ENCODE results near the gene SND1. TPM values are rescaled to one million over a fixed set of nuclear protein-coding genes. Genes with fewer than 3 reads are reported as not detected.

SND1 gene
- total RNA-seq, 4 donors from 2014 or later = 62.0 to 89.4 (median 82.1) TPM

DNA sequence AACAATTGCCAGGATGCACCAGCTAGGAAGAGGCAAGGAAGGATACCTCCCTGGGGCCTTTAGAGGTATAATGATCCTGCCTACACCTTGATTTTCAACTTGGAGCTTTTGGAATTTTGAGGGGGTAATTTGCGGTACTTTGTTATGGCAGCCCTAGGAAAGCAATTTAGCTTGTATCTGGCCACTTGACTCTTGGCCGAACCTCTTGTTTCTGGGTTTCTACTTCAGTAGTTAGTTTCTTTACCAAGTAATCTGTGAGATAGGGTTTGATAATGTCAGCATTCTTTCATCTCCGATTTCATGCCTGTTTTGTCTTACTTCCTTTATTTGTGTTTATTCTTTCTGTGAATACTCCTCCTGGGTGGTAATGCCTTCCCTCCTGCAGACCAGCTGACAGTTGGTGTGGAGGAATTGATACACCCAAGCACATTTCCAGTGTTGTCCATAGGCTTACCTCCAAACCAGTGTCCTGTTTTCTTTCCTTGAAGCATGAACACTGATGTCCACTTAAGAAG, 163.7 kb downstream of the SND1 start:
- TF ChIP-seq POLR2A (IDR thresholded peaks at IDR 0.05) (no peak), CTCF (IDR thresholded peaks at IDR 0.05) (no peak)
- intact Hi-C loops (cut with DNase I; ENCODE audit: low total_unique reads) = no loop called here
- 91 to 93% methylated on average over 3 of the region's 3 CpGs for WGBS, 2 donors
- no peak for DNase-seq (ENCODE audit: low spot score in 2 of 2)
- no peak overlapping the region for H3K4me3 ChIP-seq (ENCODE audit: low read depth, poor library complexity, severe bottlenecking)

- no peak for TF ChIP-seq CTCF (IDR thresholded peaks at IDR 0.05)
- no peak for TF ChIP-seq POLR2A (IDR thresholded peaks at IDR 0.05)
- intact Hi-C loops (cut with DNase I; ENCODE audit: low total_unique reads) = no loop called here
- 92 to 93% methylated on average over 5 of the region's 5 CpGs for WGBS, 2 donors
- DNase-seq (ENCODE audit: low spot score in 2 of 2) = no peak
- H3K4me3 ChIP-seq (ENCODE audit: low read depth, poor library complexity, severe bottlenecking) = no peak overlapping the region
Observed at GRCh38 chr7:127816354-127817190, 164.6 kb downstream of the SND1 start.

GRCh38 chr7:127817466-127817865, 165.5 kb downstream of the SND1 start:
- DNase-seq (ENCODE audit: low spot score in 2 of 2) = no peak
- intact Hi-C loops (cut with DNase I; ENCODE audit: low total_unique reads) = no loop called here
- TF ChIP-seq POLR2A (IDR thresholded peaks at IDR 0.05) = no peak
- no peak for TF ChIP-seq CTCF (IDR thresholded peaks at IDR 0.05)
- H3K4me3 ChIP-seq (ENCODE audit: low read depth, poor library complexity, severe bottlenecking) = no peak overlapping the region
- 93 to 96% methylated on average over 3 of the region's 3 CpGs for WGBS, 2 donors

DNA sequence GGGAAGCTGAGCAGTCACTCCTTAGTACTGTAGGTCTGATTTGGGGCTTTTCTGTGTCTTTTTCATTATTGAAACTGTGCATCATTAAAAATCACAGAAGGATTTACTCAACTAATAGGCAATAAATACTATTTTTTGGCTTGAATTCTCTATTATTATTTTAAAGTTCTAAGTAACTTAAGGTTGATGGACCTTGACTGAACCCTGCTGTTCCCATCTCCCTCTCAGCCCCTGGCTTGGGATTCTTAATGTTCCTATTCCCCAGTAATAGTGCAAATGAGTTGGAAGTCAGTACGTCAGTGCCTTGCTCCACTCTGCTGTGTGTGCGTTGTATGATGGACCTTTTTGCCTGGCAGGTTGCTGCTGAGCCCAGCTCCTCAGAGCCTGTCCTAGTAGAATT, 166.3 kb downstream of the SND1 start:
- TF ChIP-seq POLR2A (IDR thresholded peaks at IDR 0.05) = no peak
- TF ChIP-seq CTCF (IDR thresholded peaks at IDR 0.05) = no peak
- WGBS, 2 donors = 98 to 100% methylated on average over 2 of the region's 2 CpGs
- intact Hi-C loops (cut with DNase I; ENCODE audit: low total_unique reads) = no loop called here
- no peak for DNase-seq (ENCODE audit: low spot score in 2 of 2)
- no peak overlapping the region for H3K4me3 ChIP-seq (ENCODE audit: low read depth, poor library complexity, severe bottlenecking)

GRCh38 chr7:127819975-127820731, 168.2 kb downstream of the SND1 start:
- WGBS, 2 donors = 51 to 58% methylated on average over 4 of the region's 4 CpGs
- no peak for DNase-seq (ENCODE audit: low spot score in 2 of 2)
- intact Hi-C loops (cut with DNase I; ENCODE audit: low total_unique reads) = no loop called here
- H3K4me3 ChIP-seq (ENCODE audit: low read depth, poor library complexity, severe bottlenecking) = no peak overlapping the region
- no peak for TF ChIP-seq POLR2A (IDR thresholded peaks at IDR 0.05)
- TF ChIP-seq CTCF (IDR thresholded peaks at IDR 0.05) = no peak
